CD4-positive, alpha-beta T cell (primary cell): ENCODE measurements around the gene FIZ1. TPM values are rescaled to one million over a fixed set of nuclear protein-coding genes. Genes with fewer than 3 reads are reported as not detected.

Experiments used
- ATAC-seq: fragments of 200-7000 bp; cut with Tn5 transposase; one replicate; pipeline ENCODE4 v1.10.0; 2022; ENCODE audit warnings: mild to moderate bottlenecking; ENCODE audit not compliant: poor library complexity
- CTCF ChIA-PET: fragments of 350-600 bp; sonication (Branson Sonifier 250); formaldehyde crosslinking; loops from one replicate; lab custom pipeline; 2021; ENCODE audit warnings: antibody characterized with exemption, inconsistent platforms; lab: Charles Lee
- POLR2A ChIA-PET: fragments of 350-600 bp; sonication (Branson Sonifier 250); formaldehyde crosslinking; loops from one replicate; lab custom pipeline; 2021; ENCODE audit warnings: antibody characterized with exemption, inconsistent platforms; lab: Charles Lee
- DNase-seq, 14 experiments: peaks; one replicate each; pipeline ENCODE4 v3.0.0-alpha.2; 2013 to 2020; ENCODE audit warnings: mixed read lengths in 2 of 14
- H3K27ac ChIP-seq, 2 donors: one replicate each; pipeline versions ENCODE4 v1.5.1 to v1.7.0; 2013; ENCODE audit warnings: low read length in 2 of 2, low read depth in 1 of 2, mild to moderate bottlenecking in 1 of 2
- H3K27me3 ChIP-seq, 2 experiments: 1 replicate in 1 of 2; 2 replicates in 1 of 2; pipeline versions ENCODE4 v1.6.1 to v1.7.0; 2013; ENCODE audit warnings: low read length in 2 of 2, control low read depth in 1 of 2, mild to moderate bottlenecking in 1 of 2, moderate library complexity in 1 of 2; ENCODE audit not compliant: insufficient read depth in 2 of 2, control insufficient read depth in 1 of 2
- H3K36me3 ChIP-seq: one replicate; pipeline ENCODE4 v1.6.1; 2013; ENCODE audit warnings: low read length, control low read depth; ENCODE audit not compliant: insufficient read depth
- H3K4me1 ChIP-seq: one replicate; pipeline ENCODE4 v1.6.1; 2013; ENCODE audit warnings: low read length, control low read depth; ENCODE audit not compliant: insufficient read depth
- H3K4me3 ChIP-seq: one replicate; pipeline ENCODE4 v1.5.1; 2013; ENCODE audit warnings: mild to moderate bottlenecking, low read length, moderate library complexity
- H3K9me3 ChIP-seq, 2 experiments: 1 replicate in 1 of 2; 2 replicates in 1 of 2; pipeline versions ENCODE4 v1.6.1 to v1.7.0; 2013; ENCODE audit warnings: low read length in 2 of 2, mild to moderate bottlenecking in 2 of 2, control low read depth in 1 of 2, moderate library complexity in 1 of 2; ENCODE audit not compliant: control insufficient read depth in 1 of 2, insufficient read depth in 1 of 2
- H3K27ac Mint-ChIP-seq: one replicate; pipeline ENCODE4 v1.8.0; 2020; ENCODE audit warnings: mixed read lengths
- H3K27me3 Mint-ChIP-seq: one replicate; pipeline ENCODE4 v1.8.0; 2021; ENCODE audit warnings: mixed read lengths
- H3K36me3 Mint-ChIP-seq: one replicate; pipeline ENCODE4 v1.8.0; 2021; ENCODE audit warnings: low read depth, mixed read lengths
- H3K4me1 Mint-ChIP-seq: one replicate; pipeline ENCODE4 v1.8.0; 2021; ENCODE audit warnings: low read depth, mixed read lengths
- H3K4me3 Mint-ChIP-seq: one replicate; pipeline ENCODE4 v1.8.0; 2020; ENCODE audit warnings: mild to moderate bottlenecking, mixed read lengths
- H3K9me3 Mint-ChIP-seq: one replicate; pipeline ENCODE4 v1.8.0; 2020; ENCODE audit warnings: mixed read lengths
- CTCF ChIP-seq: fragments of 200-600 bp; IDR thresholded peaks from one replicate; pipeline ENCODE4 v1.8.0; 2022; ENCODE audit warnings: antibody characterized with exemption, mild to moderate bottlenecking
- intact Hi-C, 2 experiments: fragments of 100-400 bp; cut with DNase I in 1 of 2; cut with micrococcal nuclease in 1 of 2; formaldehyde crosslinking; loops; one replicate each; pipeline versions ENCODE4 v1.15.1 to v1.9.0; 2023 to 2025; cut with DNase I, micrococcal nuclease
- total RNA-seq, 174 experiments: library from RNA in 2 of 174; stranded (reverse) in 2 of 174; gene quantifications; one replicate each; pipeline ENCODE4 v1.2.3 and lab custom pipeline; 2021 to 2026

The FIZ1 gene
- total RNA-seq, 2 experiments from 2014 or later = 5.5 to 7.3 TPM

GRCh38 chr19:55640043-55640576 is 40.8 kb upstream of the FIZ1 start:
- H3K36me3 Mint-ChIP-seq = peaks cover 41% of the 10 kb centered on the region
- DNase-seq = peak in 13 of 14 experiments; percentile 63 to 93 (median 73)
- ATAC-seq = peak; percentile 50
- Histone ChIP-seq H3K4me1 (peaks cover 87% of the 10 kb centered on the region), H3K36me3 (peaks cover 9% of the 10 kb centered on the region), H3K4me3 (peak overlapping the region; percentile 45), H3K27ac (peak overlapping the region; percentile 76 to 78), H3K27me3 (no peaks in the 10 kb centered on the region), H3K9me3 (peaks cover 0 to 5% of the 10 kb centered on the region in 2 experiments)
- H3K27ac Mint-ChIP-seq = peak overlapping the region; percentile 84
- intact Hi-C loops = loop anchor here in 1 of 2 experiments (1.0 to 5.0 kb wide), 3 partner anchors 8 to 253 kb away; partner anchors contain the start of genes FIZ1 and RPL28
- ChIA-PET CTCF (interaction anchor here (0.7 to 5.0 kb wide), 7 partner anchors 9 to 136 kb away, joined by 3 to 29 read pairs (median 7); partner anchors contain the start of genes FIZ1, U2AF2, ZNF524 and ZNF784), POLR2A (interaction anchor here (0.7 to 2.0 kb wide), 8 partner anchors 9 to 59 kb away, joined by 3 to 13 read pairs (median 4); partner anchors contain the start of genes FIZ1, U2AF2, ZNF524 and ZNF784)
- peak overlapping the region; percentile 81 for H3K4me3 Mint-ChIP-seq
- no peaks in the 10 kb centered on the region for H3K27me3 Mint-ChIP-seq
- H3K9me3 Mint-ChIP-seq = peaks cover 3% of the 10 kb centered on the region
- H3K4me1 Mint-ChIP-seq = peaks cover 71% of the 10 kb centered on the region
- peak; percentile 47 for TF ChIP-seq CTCF

GRCh38 chr19:55638864-55639359 is 39.6 kb upstream of the FIZ1 start:
- H3K4me3 ChIP-seq = no peak overlapping the region
- H3K9me3 Mint-ChIP-seq = peaks cover 3% of the 10 kb centered on the region
- H3K27me3 ChIP-seq = no peaks in the 10 kb centered on the region
- no peaks in the 10 kb centered on the region for H3K27me3 Mint-ChIP-seq
- H3K36me3 Mint-ChIP-seq = peaks cover 45% of the 10 kb centered on the region
- peaks cover 84% of the 10 kb centered on the region for H3K4me1 ChIP-seq
- H3K36me3 ChIP-seq = peaks cover 3% of the 10 kb centered on the region
- intact Hi-C loops = loop anchor here (10.0 kb wide), 2 partner anchors 234 to 384 kb away; partner anchors contain the start of genes PPP6R1 (in 2 of the 2) and UBE2S (in 1 of the 2)
- peaks cover 0 to 5% of the 10 kb centered on the region in 2 experiments for H3K9me3 ChIP-seq
- peaks cover 72% of the 10 kb centered on the region for H3K4me1 Mint-ChIP-seq
- H3K27ac ChIP-seq = no peak overlapping the region
- peak in 13 of 14 experiments; percentile 31 to 84 (median 57) for DNase-seq
- peak overlapping the region; percentile 84 for H3K27ac Mint-ChIP-seq
- POLR2A ChIA-PET = interaction anchor here (0.5 to 2.0 kb wide), 8 partner anchors 10 to 1524 kb away, joined by 3 to 13 read pairs (median 6); partner anchors contain the start of genes FIZ1, U2AF2, ZNF524 and ZNF628
- H3K4me3 Mint-ChIP-seq = peak overlapping the region; percentile 86
- TF ChIP-seq CTCF = peak; percentile 43
- CTCF ChIA-PET = interaction anchor here (1.0 to 5.0 kb wide), 5 partner anchors 13 to 135 kb away, joined by 3 to 29 read pairs (median 10); partner anchors contain the start of genes FIZ1, U2AF2, ZNF524 and ZNF784
- ATAC-seq = peak; percentile 30

GRCh38 chr19:55637534-55637933 is 38.2 kb upstream of the FIZ1 start:
- intact Hi-C loops = loop anchor here (10.0 kb wide), 2 partner anchors 233 to 383 kb away; partner anchors contain the start of genes PPP6R1 (in 2 of the 2) and UBE2S (in 1 of the 2)
- no peak for TF ChIP-seq CTCF
- Mint-ChIP-seq H3K36me3 (peaks cover 42% of the 10 kb centered on the region), H3K4me1 (peaks cover 68% of the 10 kb centered on the region), H3K27me3 (no peaks in the 10 kb centered on the region), H3K4me3 (peak overlapping the region; percentile 79), H3K9me3 (peaks cover 3% of the 10 kb centered on the region), H3K27ac (peak overlapping the region; percentile 99)
- ChIA-PET POLR2A (interaction anchor here (0.8 to 3.1 kb wide), 5 partner anchors 9 to 38 kb away, joined by 3 to 17 read pairs (median 9); partner anchors contain the start of genes FIZ1, U2AF2 and ZNF784), CTCF (interaction anchor here (1.7 to 5.0 kb wide), 2 partner anchors 17 to 134 kb away, joined by 5 to 29 read pairs; partner anchors contain the start of gene U2AF2)
- Histone ChIP-seq H3K9me3 (peaks cover 0 to 5% of the 10 kb centered on the region in 2 experiments), H3K4me1 (peaks cover 76% of the 10 kb centered on the region), H3K4me3 (no peak overlapping the region), H3K27me3 (no peaks in the 10 kb centered on the region), H3K27ac (no peak overlapping the region), H3K36me3 (peaks cover 3% of the 10 kb centered on the region)
- DNase-seq (peak in 1 of 14 experiments; percentile 28), ATAC-seq (no peak)
